NOMO-1 treated with DMSO at 0.1 percent for 48 hours (cell line): Measurements from ENCODE around the gene HS2ST1.
"Not testable (repeated sequence)": the region's sequence is repeated elsewhere in the genome, so short reads cannot be mapped to it uniquely, and the experiment has no call there.

Experiments used
- DNase-seq: peaks from one replicate; lab custom pipeline; 2025; ENCODE audit not compliant: unreplicated experiment; lab: John Stamatoyannopoulos, UW

The HS2ST1 gene

GRCh38 chr1:86924324-86924960, 10.0 kb downstream of the HS2ST1 start:
- no peak for DNase-seq

- no peak for DNase-seq
Measured at GRCh38 chr1:86925742-86926141, 11.3 kb downstream of the HS2ST1 start.

GRCh38 chr1:86926883-86927282, 12.4 kb downstream of the HS2ST1 start:
- DNase-seq, result no peak

GRCh38 chr1:86928819-86929218, 14.4 kb downstream of the HS2ST1 start:
- no peak for DNase-seq

- DNase-seq, result no peak
Measured at GRCh38 chr1:86933051-86933450, 18.6 kb downstream of the HS2ST1 start.

- no peak for DNase-seq
Measured at GRCh38 chr1:86933562-86934377, 19.3 kb downstream of the HS2ST1 start.

GRCh38 chr1:86938450-86938849, 24.0 kb downstream of the HS2ST1 start:
- DNase-seq, result no peak

GRCh38 chr1:86938855-86939254, 24.4 kb downstream of the HS2ST1 start:
- no peak for DNase-seq

- no peak for DNase-seq
Measured at GRCh38 chr1:86939406-86939805, 25.0 kb downstream of the HS2ST1 start.

- DNase-seq, result no peak
Measured at GRCh38 chr1:86940599-86940998, 26.2 kb downstream of the HS2ST1 start.

- no peak for DNase-seq
Measured at GRCh38 chr1:86942042-86942441, 27.6 kb downstream of the HS2ST1 start.

GRCh38 chr1:86942743-86943142, 28.3 kb downstream of the HS2ST1 start:
- no peak for DNase-seq

GRCh38 chr1:86948212-86948611, 33.8 kb downstream of the HS2ST1 start:
- DNase-seq, result no peak

GRCh38 chr1:86950712-86951419, 36.4 kb downstream of the HS2ST1 start:
- no peak for DNase-seq

GRCh38 chr1:86951430-86951829, 37.0 kb downstream of the HS2ST1 start:
- DNase-seq, result no peak

GRCh38 chr1:86953167-86953566, 38.7 kb downstream of the HS2ST1 start:
- no peak for DNase-seq

GRCh38 chr1:86955678-86956077, 41.2 kb downstream of the HS2ST1 start:
- no peak for DNase-seq

GRCh38 chr1:86956221-86956620, 41.8 kb downstream of the HS2ST1 start:
- DNase-seq, result no peak

- no peak for DNase-seq
Measured at GRCh38 chr1:86957221-86957620, 42.8 kb downstream of the HS2ST1 start.

GRCh38 chr1:86960548-86960947, 46.1 kb downstream of the HS2ST1 start:
- no peak for DNase-seq

- DNase-seq, result not testable (repeated sequence)
Measured at GRCh38 chr1:86963841-86964240, 49.4 kb downstream of the HS2ST1 start.
